ENCODE results near the gene CADPS.

Gene CADPS

DNA sequence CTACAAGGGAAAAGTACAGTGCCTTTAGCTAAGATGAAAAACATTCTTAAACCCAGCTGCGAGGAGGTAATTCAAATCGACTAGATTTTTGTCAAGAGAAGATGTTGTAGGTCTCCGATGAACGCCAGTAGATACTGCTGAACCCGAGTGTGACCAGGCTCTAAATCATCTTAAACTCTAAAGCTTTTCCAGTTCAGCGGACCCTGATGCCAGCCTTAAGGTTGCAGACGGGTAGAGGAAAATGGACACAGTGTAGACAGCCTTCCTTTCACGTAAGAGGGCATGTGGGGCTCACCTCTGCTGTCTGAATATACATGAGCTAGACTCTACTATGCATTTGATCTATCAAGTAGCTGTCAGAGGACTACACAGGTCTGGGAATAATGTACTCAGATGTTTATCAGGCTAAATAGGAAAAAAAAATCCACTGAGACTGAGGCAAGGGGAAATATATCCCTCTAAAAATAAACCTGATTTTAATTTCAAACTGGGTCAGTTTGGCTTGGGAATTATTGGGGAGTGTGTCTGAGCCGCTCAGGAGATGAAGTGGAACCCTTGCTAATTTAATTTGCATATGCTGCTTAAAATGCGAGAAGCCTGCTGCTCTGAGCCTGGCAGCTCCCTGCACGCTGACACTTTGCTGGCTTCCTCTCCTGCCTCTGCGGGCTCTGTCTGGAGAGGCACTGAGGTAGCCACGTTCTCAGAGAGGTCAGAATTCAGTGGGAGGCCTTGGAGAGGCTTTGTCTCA is 151.9 kb downstream of the CADPS start:
- Histone ChIP-seq H3K36me3 (ENCODE audit: control insufficient read depth, insufficient read depth, low read length) (no peaks in the 10 kb centered on the region), H3K4me3 (ENCODE audit: low read length) (no peak overlapping the region), H3K4me1 (ENCODE audit: control insufficient read depth, insufficient read depth, low read length) (no peaks in the 10 kb centered on the region), H3K9ac (ENCODE audit: low read length) (no peak overlapping the region), H3K27me3 (ENCODE audit: control insufficient read depth, insufficient read depth, low read length) (no peaks in the 10 kb centered on the region), H3K9me3 (ENCODE audit: control insufficient read depth, low read length) (no peaks in the 10 kb centered on the region)

DNA sequence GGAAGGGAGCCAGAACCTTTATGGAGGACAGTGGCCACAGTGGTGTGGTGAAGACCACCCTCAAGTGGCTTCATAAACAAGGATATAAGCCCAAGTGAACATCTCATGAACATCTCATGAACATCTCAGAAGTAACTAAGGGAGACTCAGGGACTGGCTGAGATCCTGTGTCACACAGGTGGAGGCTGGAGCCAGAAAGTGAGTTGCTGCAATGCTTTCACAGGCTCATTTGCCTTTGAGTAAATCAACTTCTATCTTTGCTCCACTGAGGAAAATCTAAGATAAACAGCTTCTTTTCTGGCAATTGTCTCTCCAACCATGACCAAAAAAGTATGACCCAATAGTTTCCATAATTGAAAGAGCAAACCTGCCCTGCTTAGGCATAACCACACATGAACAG is 152.9 kb downstream of the CADPS start:
- Histone ChIP-seq H3K36me3 (ENCODE audit: control insufficient read depth, insufficient read depth, low read length) (no peaks in the 10 kb centered on the region), H3K4me1 (ENCODE audit: control insufficient read depth, insufficient read depth, low read length) (no peaks in the 10 kb centered on the region), H3K4me3 (ENCODE audit: low read length) (no peak overlapping the region), H3K9ac (ENCODE audit: low read length) (no peak overlapping the region), H3K27me3 (ENCODE audit: control insufficient read depth, insufficient read depth, low read length) (no peaks in the 10 kb centered on the region), H3K9me3 (ENCODE audit: control insufficient read depth, low read length) (no peaks in the 10 kb centered on the region)

DNA sequence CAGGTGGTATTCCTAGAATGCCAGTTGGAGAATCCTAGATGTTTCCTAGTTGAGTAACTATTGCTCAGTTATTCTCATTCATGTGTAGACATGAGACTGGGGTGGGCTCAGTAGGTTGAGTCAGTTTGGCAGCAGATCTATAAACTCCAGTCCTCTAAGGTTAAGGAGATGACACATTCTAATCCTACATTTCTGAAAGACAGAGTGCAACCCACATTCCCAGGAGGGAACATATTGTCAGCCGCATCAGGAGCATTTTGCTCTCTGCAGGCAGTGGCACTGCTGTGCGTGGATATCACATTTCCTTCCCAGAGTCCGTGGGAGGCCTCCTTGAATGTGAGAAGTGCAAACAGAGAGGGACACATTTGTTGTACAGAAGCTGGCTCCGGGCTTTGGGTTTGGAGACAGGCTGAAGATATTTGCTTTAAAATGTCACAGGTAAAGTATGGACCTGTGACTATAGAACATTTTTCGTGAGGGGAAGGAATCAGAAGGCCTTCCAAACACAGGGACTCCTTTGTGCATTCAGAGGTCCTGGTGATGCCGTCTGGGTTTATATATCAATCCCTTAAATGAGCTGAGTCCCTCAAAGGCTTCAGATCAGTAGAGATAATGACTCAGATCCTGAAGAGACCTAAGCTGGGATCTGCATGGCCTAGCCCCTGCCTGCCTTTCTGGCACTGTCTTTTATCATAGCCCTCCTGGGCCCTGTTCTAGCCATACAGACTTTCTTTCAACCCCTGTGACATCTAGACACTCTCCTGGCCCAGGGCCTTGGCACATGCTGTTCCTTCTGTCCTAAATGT is 156.5 kb downstream of the CADPS start:
- H3K36me3 ChIP-seq (ENCODE audit: control insufficient read depth, insufficient read depth, low read length): no peaks in the 10 kb centered on the region
- no peaks in the 10 kb centered on the region for H3K9me3 ChIP-seq (ENCODE audit: control insufficient read depth, low read length)
- H3K4me3 ChIP-seq (ENCODE audit: low read length): no peak overlapping the region
- no peaks in the 10 kb centered on the region for H3K4me1 ChIP-seq (ENCODE audit: control insufficient read depth, insufficient read depth, low read length)
- no peaks in the 10 kb centered on the region for H3K27me3 ChIP-seq (ENCODE audit: control insufficient read depth, insufficient read depth, low read length)
- H3K9ac ChIP-seq (ENCODE audit: low read length): no peak overlapping the region

GRCh38 chr3:62718011-62718410 is 157.2 kb downstream of the CADPS start:
- H3K4me1 ChIP-seq (ENCODE audit: control insufficient read depth, insufficient read depth, low read length): no peaks in the 10 kb centered on the region
- H3K27me3 ChIP-seq (ENCODE audit: control insufficient read depth, insufficient read depth, low read length): no peaks in the 10 kb centered on the region
- no peaks in the 10 kb centered on the region for H3K36me3 ChIP-seq (ENCODE audit: control insufficient read depth, insufficient read depth, low read length)
- H3K9me3 ChIP-seq (ENCODE audit: control insufficient read depth, low read length): no peaks in the 10 kb centered on the region
- no peak overlapping the region for H3K9ac ChIP-seq (ENCODE audit: low read length)
- no peak overlapping the region for H3K4me3 ChIP-seq (ENCODE audit: low read length)

GRCh38 chr3:62712746-62713145 is 162.5 kb downstream of the CADPS start:
- Histone ChIP-seq H3K9ac (ENCODE audit: low read length) (no peak overlapping the region), H3K9me3 (ENCODE audit: control insufficient read depth, low read length) (no peaks in the 10 kb centered on the region), H3K4me1 (ENCODE audit: control insufficient read depth, insufficient read depth, low read length) (peaks cover 5% of the 10 kb centered on the region), H3K4me3 (ENCODE audit: low read length) (no peak overlapping the region), H3K36me3 (ENCODE audit: control insufficient read depth, insufficient read depth, low read length) (no peaks in the 10 kb centered on the region), H3K27me3 (ENCODE audit: control insufficient read depth, insufficient read depth, low read length) (no peaks in the 10 kb centered on the region)

GRCh38 chr3:62710751-62711150 is 164.5 kb downstream of the CADPS start:
- H3K27me3 ChIP-seq (ENCODE audit: control insufficient read depth, insufficient read depth, low read length): no peaks in the 10 kb centered on the region
- no peaks in the 10 kb centered on the region for H3K36me3 ChIP-seq (ENCODE audit: control insufficient read depth, insufficient read depth, low read length)
- H3K9me3 ChIP-seq (ENCODE audit: control insufficient read depth, low read length): no peaks in the 10 kb centered on the region
- H3K4me3 ChIP-seq (ENCODE audit: low read length): no peak overlapping the region
- H3K4me1 ChIP-seq (ENCODE audit: control insufficient read depth, insufficient read depth, low read length): peaks cover 5% of the 10 kb centered on the region
- H3K9ac ChIP-seq (ENCODE audit: low read length): no peak overlapping the region

- no peak overlapping the region for H3K9ac ChIP-seq (ENCODE audit: low read length)
These were observed 166.4 kb downstream of the CADPS start for GRCh38 chr3:62708638-62709373.

DNA sequence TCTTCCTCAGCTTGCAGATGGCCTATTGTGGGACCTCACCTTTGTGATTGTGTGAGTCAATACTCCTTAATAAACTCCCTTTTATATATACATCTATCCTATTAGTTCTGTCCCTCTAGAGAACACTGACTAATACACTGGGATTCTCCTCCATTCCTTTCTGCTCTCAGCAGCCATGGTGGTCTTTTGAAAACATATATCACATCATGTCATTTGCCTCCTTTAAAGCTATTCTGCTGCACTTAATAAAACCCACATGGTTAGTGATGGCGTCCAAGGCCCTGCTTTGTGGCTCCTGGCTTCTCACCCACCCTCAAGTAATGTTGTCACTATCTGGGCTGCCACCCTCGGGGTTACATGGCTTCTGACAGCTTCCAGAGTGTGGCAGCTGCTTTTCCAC is 169.5 kb downstream of the CADPS start:
- Histone ChIP-seq H3K9me3 (ENCODE audit: control insufficient read depth, low read length) (no peaks in the 10 kb centered on the region), H3K27me3 (ENCODE audit: control insufficient read depth, insufficient read depth, low read length) (no peaks in the 10 kb centered on the region), H3K4me3 (ENCODE audit: low read length) (no peak overlapping the region), H3K36me3 (ENCODE audit: control insufficient read depth, insufficient read depth, low read length) (no peaks in the 10 kb centered on the region), H3K4me1 (ENCODE audit: control insufficient read depth, insufficient read depth, low read length) (peaks cover 5% of the 10 kb centered on the region), H3K9ac (ENCODE audit: low read length) (no peak overlapping the region)

More at GRCh38 chr3:62708638-62709373, 166.4 kb downstream of the CADPS start:
- Histone ChIP-seq H3K4me3 (ENCODE audit: low read length) (no peak overlapping the region), H3K4me1 (ENCODE audit: control insufficient read depth, insufficient read depth, low read length) (peaks cover 5% of the 10 kb centered on the region), H3K36me3 (ENCODE audit: control insufficient read depth, insufficient read depth, low read length) (no peaks in the 10 kb centered on the region), H3K27me3 (ENCODE audit: control insufficient read depth, insufficient read depth, low read length) (no peaks in the 10 kb centered on the region), H3K9me3 (ENCODE audit: control insufficient read depth, low read length) (no peaks in the 10 kb centered on the region)

- H3K9me3 ChIP-seq (ENCODE audit: control insufficient read depth, low read length): no peaks in the 10 kb centered on the region
- no peaks in the 10 kb centered on the region for H3K36me3 ChIP-seq (ENCODE audit: control insufficient read depth, insufficient read depth, low read length)
- no peaks in the 10 kb centered on the region for H3K27me3 ChIP-seq (ENCODE audit: control insufficient read depth, insufficient read depth, low read length)
- no peak overlapping the region for H3K9ac ChIP-seq (ENCODE audit: low read length)
- no peak overlapping the region for H3K4me3 ChIP-seq (ENCODE audit: low read length)
- peaks cover 3% of the 10 kb centered on the region for H3K4me1 ChIP-seq (ENCODE audit: control insufficient read depth, insufficient read depth, low read length)
These were observed 171.6 kb downstream of the CADPS start for GRCh38 chr3:62703451-62704167.

DNA sequence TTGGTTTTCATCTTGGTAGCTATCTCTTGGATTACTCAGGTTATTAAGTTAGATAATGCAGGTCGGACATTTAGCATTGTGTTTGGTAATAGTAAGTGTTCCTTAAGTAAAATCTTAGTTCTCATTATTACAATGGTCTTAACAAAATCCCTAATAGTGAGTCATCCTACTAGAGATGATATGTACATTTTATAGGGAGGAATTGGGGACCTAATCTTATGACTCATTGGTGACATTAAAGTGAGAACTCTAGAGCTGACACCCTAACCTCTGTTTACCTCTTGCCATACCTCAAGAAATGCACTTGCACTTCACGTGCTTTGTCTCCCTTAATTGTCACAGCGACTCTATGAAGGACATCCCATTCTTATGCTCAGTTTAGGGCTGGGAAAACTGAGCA is 174.9 kb downstream of the CADPS start:
- Histone ChIP-seq H3K4me3 (ENCODE audit: low read length) (no peak overlapping the region), H3K36me3 (ENCODE audit: control insufficient read depth, insufficient read depth, low read length) (no peaks in the 10 kb centered on the region), H3K9ac (ENCODE audit: low read length) (no peak overlapping the region), H3K4me1 (ENCODE audit: control insufficient read depth, insufficient read depth, low read length) (no peaks in the 10 kb centered on the region), H3K27me3 (ENCODE audit: control insufficient read depth, insufficient read depth, low read length) (no peaks in the 10 kb centered on the region), H3K9me3 (ENCODE audit: control insufficient read depth, low read length) (no peaks in the 10 kb centered on the region)

- no peaks in the 10 kb centered on the region for H3K36me3 ChIP-seq (ENCODE audit: control insufficient read depth, insufficient read depth, low read length)
- no peaks in the 10 kb centered on the region for H3K27me3 ChIP-seq (ENCODE audit: control insufficient read depth, insufficient read depth, low read length)
- no peaks in the 10 kb centered on the region for H3K4me1 ChIP-seq (ENCODE audit: control insufficient read depth, insufficient read depth, low read length)
- no peak overlapping the region for H3K4me3 ChIP-seq (ENCODE audit: low read length)
- H3K9ac ChIP-seq (ENCODE audit: low read length): no peak overlapping the region
- H3K9me3 ChIP-seq (ENCODE audit: control insufficient read depth, low read length): no peaks in the 10 kb centered on the region
These were observed 175.5 kb downstream of the CADPS start for GRCh38 chr3:62699728-62700127.

Measured in mucosa of stomach (tissue), 1 donor.